HepG2 (cell line): ENCODE results near the gene CLASRP. TPM values are rescaled to one million over a fixed set of nuclear protein-coding genes. Genes with fewer than 3 reads are reported as not detected.
A peak's percentile ranks its signal among the peaks of the same experiment; 100 is the strongest.

Experiments used
- AHDC1 ChIP-seq: sonication (generic); formaldehyde crosslinking; IDR thresholded peaks from 2 replicates; pipeline ENCODE4 v1.5.1; 2020; ENCODE audit warnings: mild to moderate bottlenecking, missing genetic modification reagents, borderline replicate concordance
- BRF2 ChIP-seq: sonication (generic); formaldehyde crosslinking; IDR thresholded peaks from 2 replicates; pipeline ENCODE4 v1.8.1; 2022; ENCODE audit warnings: mild to moderate bottlenecking, missing genetic modification reagents
- CEBPB ChIP-seq: IDR thresholded peaks from 2 replicates; pipeline ENCODE4 v1.6.1; 2011; ENCODE audit warnings: low read depth, low read length, improper control_type of control experiment, borderline replicate concordance
- HNF4G ChIP-seq, 2 experiments: sonication (generic) in 1 of 2; formaldehyde crosslinking in 1 of 2; IDR thresholded peaks; 2 replicates each; pipeline versions ENCODE4 v1.4.0 to v1.6.1; 2011 to 2020; ENCODE audit warnings: borderline replicate concordance in 2 of 2, low read depth in 2 of 2, mild to moderate bottlenecking in 2 of 2, low read length in 1 of 2, missing genetic modification reagents in 1 of 2, moderate library complexity in 1 of 2
- TEAD3 ChIP-seq: optimal IDR thresholded peaks from 2 replicates; pipeline ENCODE3; 2016; ENCODE audit warnings: borderline replicate concordance
- ZBTB46 ChIP-seq: sonication (generic); formaldehyde crosslinking; IDR thresholded peaks from 2 replicates; pipeline ENCODE4 v1.4.0; 2020; ENCODE audit warnings: mild to moderate bottlenecking, missing genetic modification reagents, borderline replicate concordance
- ZNF362 ChIP-seq: sonication (generic); formaldehyde crosslinking; IDR thresholded peaks from 2 replicates; pipeline ENCODE4 v1.4.0; 2020; ENCODE audit warnings: missing genetic modification reagents, mild to moderate bottlenecking, borderline replicate concordance
- polyA plus RNA-seq, 8 experiments: library from polyadenylated mRNA; depleted of rRNA in 3 of 8; stranded (reverse) in 7 of 8; unstranded in 1 of 8; fragments of >200 nt; fragmentation: Illumina TruSeq in 4 of 8; extraction: Trizol in 4 of 8; gene quantifications; 2 replicates each; pipeline versions ENCODE4 v1.2.1 to v1.2.3, GENCODE V29; 2011 to 2016; ENCODE audit warnings: low read depth in 4 of 8, missing spikeins in 1 of 8, mixed read lengths in 1 of 8; ENCODE audit not compliant: insufficient read depth in 1 of 8
- total RNA-seq, 5 experiments: library from RNA; depleted of rRNA; stranded (reverse); fragments of >200 nt; fragmentation: Illumina TruSeq; extraction: Trizol; gene quantifications; 2 replicates each; pipeline ENCODE4 v1.2.3, GENCODE V29; 2016; ENCODE audit warnings: low read depth in 1 of 5

The CLASRP gene
- total and polyA plus RNA-seq, 2 of the 13 experiments (the other 11 are each of a cell fraction or from before 2014, with no cell fraction given), result 32.0 to 51.4 TPM

- no peak for TF ChIP-seq TEAD3 (CRISPR knock-in tag)
- TF ChIP-seq AHDC1, result no peak
- TF ChIP-seq HNF4G (IDR thresholded peaks at IDR 0.05; ENCODE audit: borderline replicate concordance, low read depth, low read length), result peak; percentile 53; the same call in 1 of the 2 replicates
- TF ChIP-seq HNF4G (CRISPR knock-in tag; IDR thresholded peaks at IDR 0.05; ENCODE audit: borderline replicate concordance, low read depth), result no peak
- TF ChIP-seq BRF2 (CRISPR knock-in tag), result no peak
- TF ChIP-seq ZNF362 (CRISPR knock-in tag), result peak; percentile 90
- TF ChIP-seq CEBPB, result peak; percentile 87
- no peak for TF ChIP-seq ZBTB46
Observed at GRCh38 chr19:45020071-45020470, 18.8 kb upstream of the CLASRP start (continued).
